NCI-H2081 (cell line): ENCODE measurements around the gene PNMA5.
A peak's percentile ranks its signal among the peaks of the same experiment; 100 is the strongest.

Experiments
- DNase-seq, 2 experiments: peaks; one replicate each; lab custom pipeline; 2025; lab: John Stamatoyannopoulos, UW

The PNMA5 gene

GRCh38 chrX:152958524-152959465 is 35.1 kb downstream of the PNMA5 start:
- peak; percentile 86 to 87 for DNase-seq

GRCh38 chrX:152958047-152958446 is 35.9 kb downstream of the PNMA5 start:
- no peak for DNase-seq

GRCh38 chrX:152950786-152951185 is 43.1 kb downstream of the PNMA5 start:
- DNase-seq = no peak

- no peak for DNase-seq
Observed at GRCh38 chrX:152949114-152949513, 44.8 kb downstream of the PNMA5 start.

- no peak for DNase-seq
Observed at GRCh38 chrX:152946681-152947080, 47.2 kb downstream of the PNMA5 start.

GRCh38 chrX:152945021-152945979 is 48.6 kb downstream of the PNMA5 start:
- DNase-seq = no peak

GRCh38 chrX:152943826-152944225 is 50.1 kb downstream of the PNMA5 start:
- DNase-seq = no peak

- no peak for DNase-seq
Observed at GRCh38 chrX:152942077-152942442, 51.9 kb downstream of the PNMA5 start.

- peak; percentile 85 to 88 for DNase-seq
Observed at GRCh38 chrX:152941328-152942076, 52.4 kb downstream of the PNMA5 start.
